Measurements from ENCODE around the gene BTAF1. TPM values are rescaled to one million over a fixed set of nuclear protein-coding genes. Genes with fewer than 3 reads are reported as not detected.

Gene BTAF1
- 49.8 TPM for total RNA-seq

DNA sequence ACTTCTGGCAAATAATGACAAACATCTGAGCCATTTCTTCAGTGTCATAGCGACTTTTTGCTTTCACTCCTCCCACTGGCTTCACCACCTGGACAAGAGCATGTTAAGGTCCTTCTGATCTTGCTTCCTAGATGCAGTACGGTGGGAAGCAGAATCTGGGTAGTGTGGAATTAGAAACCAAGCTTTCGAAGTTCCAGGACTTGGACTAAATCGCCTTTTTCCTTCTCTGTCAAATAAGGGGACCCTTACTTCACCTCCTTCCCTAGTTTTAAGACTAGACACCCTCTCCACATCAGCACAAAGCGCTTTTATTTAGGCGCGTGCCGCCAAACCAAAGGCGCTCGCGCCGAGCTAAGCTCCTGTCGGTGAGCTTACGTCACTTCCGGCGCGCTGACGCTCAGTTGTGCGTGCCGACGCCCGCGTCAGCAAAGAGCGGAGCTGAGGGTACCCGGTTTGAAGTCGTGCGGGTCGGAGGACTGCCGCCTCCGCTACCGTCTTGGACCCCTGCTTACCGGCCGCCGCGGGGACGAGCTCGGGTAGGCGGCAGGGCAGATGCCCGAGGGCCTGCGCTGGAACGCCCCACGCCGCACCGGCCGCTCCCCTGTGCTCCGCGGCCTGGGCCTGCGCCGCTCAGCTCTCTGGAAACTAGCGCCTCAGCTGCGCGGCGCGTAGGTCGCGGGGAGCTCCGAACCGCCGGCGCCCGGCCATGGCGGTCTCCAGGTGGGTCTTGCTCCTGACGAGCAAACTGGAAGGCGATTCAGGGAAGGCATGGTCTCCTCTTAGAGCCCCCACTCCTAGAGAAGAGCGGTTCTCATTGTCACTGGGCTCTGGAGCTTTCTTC, at the start of gene BTAF1:
Gene BTAF1, plus strand, starts transcription at position 400 of the 841 bp plus-strand sequence. Its CDS starts 307 bp downstream, at position 707.

DNA sequence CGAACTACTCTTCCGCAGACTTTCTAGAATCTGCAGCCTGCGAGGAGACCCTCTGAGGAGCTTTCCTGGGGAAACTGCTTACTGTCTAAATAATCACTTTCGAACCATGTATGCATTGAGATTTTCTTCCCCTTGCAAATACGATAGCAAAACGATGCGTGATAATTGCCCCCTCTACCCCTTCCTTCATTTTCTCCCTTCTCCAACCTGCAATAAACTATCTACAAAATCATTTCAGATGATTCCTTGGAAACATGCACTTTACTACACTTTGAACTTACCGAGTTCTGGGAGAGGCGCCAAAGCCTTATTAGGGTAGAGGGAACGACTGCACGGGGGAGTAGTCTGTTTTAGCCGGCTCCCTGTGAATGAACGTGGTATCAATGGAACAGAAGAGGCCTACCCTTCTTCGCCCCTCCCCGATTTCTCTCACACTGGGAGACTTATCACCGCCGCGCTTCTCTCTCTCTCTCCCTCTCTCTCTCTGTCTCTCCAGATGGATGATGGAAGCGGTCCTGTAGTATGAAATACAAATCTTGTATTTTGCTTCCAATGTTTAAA, 14.4 kb upstream of the BTAF1 start, which contains the start of gene FGFBP3:
Gene FGFBP3, minus strand, starts transcription at position 370 of the 561 bp plus-strand sequence. CDS start 517 bp downstream, outside the sequence.

Small RNA genes within 50 kb of the gene (small RNA-seq; reads per million reads assigned to genes)
- not detected for gene AL359198.2 (ENCODE audit: low replicate concordance)
- gene RF00402 (ENCODE audit: low replicate concordance), result not detected

Other genes starting within 250 kb of the BTAF1 start
- 58.8 TPM for gene TNKS2, start 125.3 kb upstream of the BTAF1 start, total RNA-seq
- 1.3 TPM for gene FGFBP3, start 14.3 kb upstream of the BTAF1 start, total RNA-seq